Fibroblast of skin of abdomen (primary cell): ENCODE results near the gene GRIN2B.

Source experiments
- DNase-seq: peaks from one replicate; pipeline ENCODE4 v3.0.0-alpha.2; 2013

GRIN2B gene

GRCh38 chr12:13956060-13956590 is 25.3 kb downstream of the GRIN2B start:
- DNase-seq = no peak

GRCh38 chr12:13952096-13952495 is 29.3 kb downstream of the GRIN2B start:
- no peak for DNase-seq

GRCh38 chr12:13950502-13950901 is 30.9 kb downstream of the GRIN2B start:
- DNase-seq = no peak

- DNase-seq = no peak
These were observed 32.8 kb downstream of the GRIN2B start for GRCh38 chr12:13948621-13949020.

- no peak for DNase-seq
These were observed 34.0 kb downstream of the GRIN2B start for GRCh38 chr12:13947276-13947946.

- DNase-seq = no peak
These were observed 35.8 kb downstream of the GRIN2B start for GRCh38 chr12:13945641-13946040.

GRCh38 chr12:13945236-13945635 is 36.2 kb downstream of the GRIN2B start:
- no peak for DNase-seq

GRCh38 chr12:13942826-13943225 is 38.6 kb downstream of the GRIN2B start:
- DNase-seq = no peak

- DNase-seq = peak; percentile 30
These were observed 39.8 kb downstream of the GRIN2B start for GRCh38 chr12:13941258-13942249.

- no peak for DNase-seq
These were observed 41.0 kb downstream of the GRIN2B start for GRCh38 chr12:13940335-13940865.

- DNase-seq = no peak
These were observed 43.7 kb downstream of the GRIN2B start for GRCh38 chr12:13937735-13938134.

GRCh38 chr12:13935169-13935568 is 46.2 kb downstream of the GRIN2B start:
- no peak for DNase-seq
